Stimulated activated CD4-positive, alpha-beta T cell treated with anti-CD3 and anti-CD28 coated beads, TNF-alpha, amount 100 ng/mL, for 1 hour (primary cell): ENCODE data around the gene GAGE13.
"Not testable (repeated sequence)": the region's sequence is repeated elsewhere in the genome, so short reads cannot be mapped to it uniquely, and the experiment has no call there.

ENCODE experiments used
- DNase-seq, 3 donors: peaks; one replicate each; pipeline ENCODE4 v3.0.0-alpha.2; 2020; ENCODE audit warnings: low read depth in 3 of 3, low spot score in 1 of 3

The GAGE13 gene

GRCh38 chrX:49330421-49330820 is 961 bp upstream of the GAGE13 start:
- not testable (repeated sequence) for DNase-seq

GRCh38 chrX:49331841-49332240 is 459 bp downstream of the GAGE13 start:
- not testable (repeated sequence) for DNase-seq

GRCh38 chrX:49341449-49341848 is 10.1 kb downstream of the GAGE13 start:
- not testable (repeated sequence) for DNase-seq

DNA sequence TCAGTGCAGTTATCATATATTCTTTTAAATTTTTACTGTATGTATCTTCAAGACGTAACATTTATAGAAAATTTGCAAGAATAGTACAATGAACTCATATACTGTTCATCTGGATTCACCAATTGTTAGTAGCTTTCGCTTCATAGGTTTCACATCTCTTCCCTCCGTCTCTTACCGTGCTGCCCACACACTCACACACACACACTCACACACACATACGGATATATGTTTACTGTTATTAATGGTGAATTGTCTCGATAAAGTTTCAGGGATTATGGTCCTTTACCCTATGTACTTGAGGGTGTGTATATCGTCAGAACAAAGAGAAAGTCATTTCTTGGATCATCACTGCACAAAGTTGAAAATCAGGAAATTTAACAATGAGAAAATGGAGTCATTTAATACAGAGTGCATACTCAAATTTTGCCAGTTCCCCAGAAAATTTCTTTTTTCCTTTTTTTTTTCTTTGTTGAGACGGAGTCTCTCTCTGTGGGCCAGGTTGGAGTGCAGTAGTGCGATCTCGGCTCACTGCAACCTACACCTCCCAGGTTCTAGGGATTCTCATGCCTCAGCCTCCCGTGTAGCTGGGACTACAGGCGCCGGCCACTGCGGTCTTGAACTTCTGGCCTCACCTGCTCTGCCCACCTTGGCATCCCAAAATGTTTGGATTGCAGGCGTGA is 13.3 kb downstream of the GAGE13 start:
- not testable (repeated sequence) for DNase-seq

- not testable (repeated sequence) for DNase-seq
Observed at GRCh38 chrX:49345402-49345801, 14.0 kb downstream of the GAGE13 start.

- not testable (repeated sequence) for DNase-seq
Observed at GRCh38 chrX:49346150-49346549, 14.8 kb downstream of the GAGE13 start.
